HG03196 (cell line): ENCODE results near the gene TRAK2.
A peak's percentile ranks its signal among the peaks of the same experiment; 100 is the strongest.
"Not testable (repeated sequence)": the region's sequence is repeated elsewhere in the genome, so short reads cannot be mapped to it uniquely, and the experiment has no call there.

Source experiments
- ATAC-seq: cut with Tn5 transposase; IDR thresholded peaks from one replicate; pipeline ENCODE4 v1.9.1; 2021; ENCODE audit not compliant: unreplicated experiment

TRAK2 gene, protein sequence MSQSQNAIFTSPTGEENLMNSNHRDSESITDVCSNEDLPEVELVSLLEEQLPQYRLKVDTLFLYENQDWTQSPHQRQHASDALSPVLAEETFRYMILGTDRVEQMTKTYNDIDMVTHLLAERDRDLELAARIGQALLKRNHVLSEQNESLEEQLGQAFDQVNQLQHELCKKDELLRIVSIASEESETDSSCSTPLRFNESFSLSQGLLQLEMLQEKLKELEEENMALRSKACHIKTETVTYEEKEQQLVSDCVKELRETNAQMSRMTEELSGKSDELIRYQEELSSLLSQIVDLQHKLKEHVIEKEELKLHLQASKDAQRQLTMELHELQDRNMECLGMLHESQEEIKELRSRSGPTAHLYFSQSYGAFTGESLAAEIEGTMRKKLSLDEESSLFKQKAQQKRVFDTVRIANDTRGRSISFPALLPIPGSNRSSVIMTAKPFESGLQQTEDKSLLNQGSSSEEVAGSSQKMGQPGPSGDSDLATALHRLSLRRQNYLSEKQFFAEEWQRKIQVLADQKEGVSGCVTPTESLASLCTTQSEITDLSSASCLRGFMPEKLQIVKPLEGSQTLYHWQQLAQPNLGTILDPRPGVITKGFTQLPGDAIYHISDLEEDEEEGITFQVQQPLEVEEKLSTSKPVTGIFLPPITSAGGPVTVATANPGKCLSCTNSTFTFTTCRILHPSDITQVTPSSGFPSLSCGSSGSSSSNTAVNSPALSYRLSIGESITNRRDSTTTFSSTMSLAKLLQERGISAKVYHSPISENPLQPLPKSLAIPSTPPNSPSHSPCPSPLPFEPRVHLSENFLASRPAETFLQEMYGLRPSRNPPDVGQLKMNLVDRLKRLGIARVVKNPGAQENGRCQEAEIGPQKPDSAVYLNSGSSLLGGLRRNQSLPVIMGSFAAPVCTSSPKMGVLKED

GRCh38 chr2:201451292-201452057, at the start of gene TRAK2, which contains the start of gene STRADB:
Gene TRAK2 (minus strand): TSS chr2:201451458. CDS start chr2:201420507, 30,951 bp downstream.
Gene STRADB (plus strand): TSS chr2:201451740. CDS start chr2:201454841, 3,101 bp downstream.
- ATAC-seq, result peak; percentile 95

GRCh38 chr2:201500534-201500933, 49.3 kb upstream of the TRAK2 start:
- no peak for ATAC-seq

- no peak for ATAC-seq
Observed at GRCh38 chr2:201496785-201497184, 45.5 kb upstream of the TRAK2 start.

DNA sequence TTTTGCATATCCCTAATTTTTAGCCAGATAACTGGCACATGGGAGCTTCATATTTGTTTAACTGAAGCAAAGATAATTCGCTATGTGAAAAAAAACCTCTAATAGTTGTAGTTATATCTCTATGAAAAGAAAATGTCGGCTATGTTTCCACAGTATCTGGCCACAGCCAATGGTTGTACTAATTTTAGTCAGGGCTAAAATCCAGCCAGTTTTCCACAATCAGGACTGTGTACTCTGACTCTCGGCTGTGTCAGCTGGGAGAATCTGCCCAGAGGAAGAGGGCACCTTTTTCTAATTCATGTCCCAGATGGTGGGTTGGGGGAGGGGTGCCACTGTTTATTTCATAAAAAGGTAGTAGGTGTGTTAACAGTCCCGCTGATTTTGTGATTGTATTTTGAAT, 39.0 kb upstream of the TRAK2 start:
- no peak for ATAC-seq

- no peak for ATAC-seq
Observed at GRCh38 chr2:201484805-201485204, 33.5 kb upstream of the TRAK2 start.

- ATAC-seq, result not testable (repeated sequence)
Observed at GRCh38 chr2:201483758-201484157, 32.5 kb upstream of the TRAK2 start.

- no peak for ATAC-seq
Observed at GRCh38 chr2:201483342-201483741, 32.1 kb upstream of the TRAK2 start.

- no peak for ATAC-seq
Observed at GRCh38 chr2:201482543-201482942, 31.3 kb upstream of the TRAK2 start.

DNA sequence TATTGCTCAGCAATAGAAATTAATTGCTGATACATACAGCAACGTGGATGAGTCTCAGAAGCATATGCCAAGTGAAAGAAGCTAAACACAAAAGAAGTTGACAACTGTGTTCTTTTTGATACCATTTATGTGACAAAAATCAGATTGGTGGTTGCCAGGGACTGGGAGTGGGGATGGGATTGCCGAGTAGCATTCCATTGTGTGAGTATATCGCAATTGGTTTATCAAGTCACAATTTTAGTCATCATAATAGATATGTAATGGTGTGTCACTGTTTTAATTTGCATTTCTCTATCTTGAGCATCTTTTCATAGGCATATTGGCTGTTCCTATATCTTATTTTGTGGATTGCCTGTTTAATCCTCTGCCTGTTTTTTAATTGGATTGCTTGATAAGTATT, 21.2 kb upstream of the TRAK2 start:
- ATAC-seq, result no peak

DNA sequence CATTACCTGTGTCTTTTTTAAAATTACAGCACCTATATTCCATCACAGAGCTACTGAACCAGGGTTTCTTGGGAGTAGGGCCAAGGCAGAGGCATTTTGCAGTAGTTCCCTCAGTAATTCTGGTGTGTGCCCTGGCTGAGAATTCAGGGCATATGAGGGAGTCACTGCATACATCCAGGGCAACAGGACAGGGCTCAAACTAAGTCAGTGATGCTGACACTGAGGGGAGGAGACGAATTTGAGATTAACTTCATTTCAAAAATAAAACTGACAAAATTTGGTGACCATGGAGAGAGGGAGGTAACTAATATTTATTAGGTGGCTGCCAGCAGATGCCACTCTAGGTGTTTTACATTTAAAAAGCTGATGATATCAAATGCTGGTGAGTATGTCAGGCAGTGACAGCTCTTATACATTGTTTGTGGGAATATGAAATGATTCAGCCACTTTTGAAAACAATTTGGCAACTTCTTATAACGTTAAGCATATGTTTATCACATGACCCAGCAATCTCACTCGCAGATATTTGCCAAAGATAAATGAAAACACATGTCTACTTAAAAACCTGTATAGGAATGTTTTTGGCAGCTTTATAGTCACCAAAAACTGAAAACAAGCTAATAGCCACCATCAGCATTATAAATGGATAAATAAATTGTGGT, 20.6 kb upstream of the TRAK2 start:
- no peak for ATAC-seq

DNA sequence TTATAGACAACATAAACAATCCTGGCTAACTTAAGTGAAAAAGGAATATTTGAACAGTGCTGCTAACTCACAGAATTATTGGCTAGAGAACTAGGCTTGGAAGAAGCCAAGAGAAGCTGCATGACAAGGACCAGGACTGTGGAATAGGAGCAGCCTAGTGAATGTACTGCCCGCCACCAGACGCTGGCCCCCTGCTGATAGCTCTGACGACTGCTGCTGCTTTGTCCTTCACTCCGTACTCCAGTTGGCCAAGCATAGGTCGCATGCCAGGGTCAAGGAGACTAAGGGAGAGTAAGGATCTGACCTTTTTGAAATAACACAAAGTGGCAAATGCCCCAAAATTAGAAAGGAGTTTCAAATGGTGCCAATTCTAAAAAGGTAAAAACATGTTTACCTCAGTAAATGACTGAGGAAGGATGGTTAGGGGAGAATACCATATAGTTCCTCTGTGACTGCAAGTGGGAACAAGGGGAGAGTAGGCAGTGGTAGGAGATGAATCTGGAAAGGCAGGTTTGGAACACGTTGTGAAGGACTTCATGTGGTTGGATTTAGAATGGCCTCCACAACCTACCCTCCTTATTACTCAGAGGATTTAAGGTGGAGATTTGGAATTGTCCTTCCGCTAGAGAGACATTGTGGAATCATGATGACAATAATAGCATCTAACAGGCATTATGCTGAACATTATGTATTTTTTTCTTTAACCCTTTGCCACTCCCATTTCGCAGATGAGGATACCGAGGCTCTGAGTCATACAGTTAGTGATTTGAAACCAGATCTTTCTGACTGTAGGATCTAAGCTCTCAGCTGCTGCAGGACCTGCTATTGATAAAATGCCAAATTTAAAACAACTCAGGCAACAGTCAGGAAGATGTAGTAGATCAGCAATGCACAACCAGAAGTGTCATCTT, 19.8 kb upstream of the TRAK2 start:
- ATAC-seq, result no peak

DNA sequence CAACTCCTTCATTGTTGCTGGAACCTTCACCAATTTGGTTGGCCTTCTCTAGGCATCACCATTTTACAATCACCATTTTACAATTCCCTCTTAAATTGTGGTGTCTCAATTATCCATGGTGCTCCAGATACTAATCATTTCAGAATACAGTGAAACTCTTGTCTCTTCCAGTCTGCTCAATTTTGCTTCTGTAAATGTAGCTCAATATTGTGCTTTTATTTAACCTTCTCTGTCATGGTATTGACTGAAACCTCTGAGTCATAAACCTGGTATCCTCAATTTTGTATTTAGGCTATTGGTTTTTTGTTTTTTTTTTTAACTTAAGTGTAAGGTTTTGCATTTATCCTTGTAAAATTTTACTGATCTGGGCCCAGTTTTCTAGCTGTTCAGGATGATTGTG, 16.4 kb upstream of the TRAK2 start:
- no peak for ATAC-seq

DNA sequence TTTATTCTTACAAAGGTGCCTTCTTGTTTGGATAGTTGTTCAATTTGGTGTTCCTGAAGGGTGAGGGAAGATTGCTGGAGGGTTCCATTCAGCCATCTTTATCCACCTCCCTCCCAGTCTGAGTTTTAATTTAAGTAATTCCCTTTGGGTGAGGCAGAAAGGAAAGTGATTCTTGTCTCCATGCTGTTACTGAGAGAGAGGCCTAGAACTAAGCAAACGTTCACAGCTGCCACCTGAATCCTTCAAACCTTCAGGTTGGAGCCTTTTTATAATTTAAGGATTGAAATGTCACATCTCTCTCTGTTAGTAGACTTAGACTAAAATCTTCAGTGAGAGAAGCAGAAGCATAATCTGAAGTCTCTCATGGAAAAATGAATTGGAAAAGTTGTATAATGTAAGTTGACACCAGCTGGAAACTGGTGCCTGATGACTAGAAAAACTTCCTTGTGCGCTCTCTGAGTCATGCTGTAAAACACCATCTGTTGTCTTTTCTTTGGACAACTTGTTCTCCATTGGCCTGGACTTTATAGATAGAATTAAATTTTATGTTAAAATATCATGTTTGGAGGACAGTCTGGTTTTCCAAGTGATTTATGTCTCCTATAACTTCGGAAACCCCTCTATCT, 14.9 kb upstream of the TRAK2 start:
- ATAC-seq, result no peak

DNA sequence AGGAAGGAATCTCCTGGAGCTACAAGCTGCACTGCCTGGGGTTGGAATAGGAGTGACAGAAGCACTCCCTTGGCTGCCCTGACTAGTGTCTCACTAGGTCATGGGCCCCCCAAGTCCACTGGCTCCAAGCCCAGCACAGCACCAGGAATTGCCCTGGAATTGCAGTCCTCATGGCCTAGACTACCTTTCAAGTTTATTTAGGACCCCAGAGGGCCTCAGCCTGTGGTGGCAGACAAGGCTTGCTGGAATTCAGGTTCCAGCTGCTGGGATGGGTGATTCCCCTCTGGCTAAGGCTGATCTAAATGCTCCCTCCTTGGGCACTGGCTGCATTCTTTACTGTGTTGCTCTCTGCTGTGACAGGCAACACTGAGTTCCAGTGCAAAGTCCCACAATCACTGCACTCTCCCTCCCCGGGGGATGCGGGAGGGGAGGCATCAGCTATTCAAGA, 14.3 kb upstream of the TRAK2 start:
- no peak for ATAC-seq

DNA sequence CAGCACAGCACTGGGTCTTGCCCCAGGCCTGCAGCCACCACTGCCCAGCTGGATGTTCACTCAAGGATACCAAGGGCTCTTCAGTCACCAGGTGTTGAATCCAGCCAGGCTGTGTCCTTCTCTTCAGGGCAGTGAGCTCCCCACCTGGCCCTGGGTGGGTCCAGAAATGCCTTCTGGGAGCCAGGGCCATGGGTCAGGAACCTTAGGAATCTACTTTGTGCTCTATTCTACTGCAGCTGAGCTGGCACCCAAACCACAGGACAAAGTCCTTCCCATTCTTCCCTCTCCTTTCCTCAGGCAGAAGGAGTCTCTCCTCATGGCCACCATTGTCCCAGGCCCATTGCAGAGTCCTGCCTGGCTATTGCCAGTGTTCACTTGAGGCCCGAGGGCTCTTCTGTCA, 13.3 kb upstream of the TRAK2 start:
- no peak for ATAC-seq

- no peak for ATAC-seq
Observed at GRCh38 chr2:201460532-201460931, 9.3 kb upstream of the TRAK2 start.

DNA sequence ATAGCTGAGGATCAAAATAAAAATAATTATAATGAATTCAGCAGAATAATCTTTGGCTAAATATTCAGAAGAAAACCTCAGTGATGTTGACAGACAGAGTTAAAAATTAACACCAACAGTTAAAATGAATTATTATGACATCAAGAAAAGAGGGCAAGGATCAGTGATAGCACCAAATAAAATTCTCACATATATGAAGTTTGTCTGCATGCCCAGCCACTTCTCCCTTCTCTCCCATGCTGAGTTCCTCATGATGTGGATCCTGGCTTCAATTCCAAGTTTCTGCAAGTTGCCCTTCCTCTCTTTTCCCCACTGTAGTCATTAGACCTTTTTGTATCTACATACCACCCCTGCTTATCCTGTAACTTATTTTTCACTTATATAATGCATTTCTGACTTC, 7.1 kb upstream of the TRAK2 start:
- no peak for ATAC-seq

GRCh38 chr2:201452922-201453643, 1.8 kb upstream of the TRAK2 start:
- no peak for ATAC-seq
